Mucosa of descending colon (tissue), 3 donors: ENCODE results near the gene MMAB. TPM values are rescaled to one million over a fixed set of nuclear protein-coding genes. Genes with fewer than 3 reads are reported as not detected.

Source experiments
- ATAC-seq: fragments of 200-7000 bp; cut with Tn5 transposase; one replicate; pipeline ENCODE4 v1.9.1; 2020; ENCODE audit warnings: mild to moderate bottlenecking, moderate library complexity
- DNase-seq, 3 donors: peaks; one replicate each; pipeline ENCODE4 v3.0.0-alpha.2; 2020
- H3K36me3 ChIP-seq: fragments of 200-600 bp; one replicate; pipeline ENCODE4 v1.8.0; 2021; ENCODE audit warnings: low read depth, mild to moderate bottlenecking
- H3K4me1 ChIP-seq: fragments of 200-600 bp; one replicate; pipeline ENCODE4 v1.8.0; 2021; ENCODE audit warnings: low read depth, mild to moderate bottlenecking
- H3K4me3 ChIP-seq: fragments of 200-600 bp; one replicate; pipeline ENCODE4 v1.8.0; 2021; ENCODE audit warnings: mild to moderate bottlenecking
- H3K9me3 ChIP-seq: fragments of 200-600 bp; one replicate; pipeline ENCODE4 v1.8.0; 2021; ENCODE audit warnings: mild to moderate bottlenecking
- intact Hi-C, 2 donors: fragments of 100-400 bp; cut with DNase I in 1 of 2; cut with micrococcal nuclease in 1 of 2; formaldehyde crosslinking; loops; one replicate each; pipeline versions ENCODE4 v1.11.0 to v1.11.1; 2022; cut with DNase I, micrococcal nuclease
- total RNA-seq, 3 donors: library from RNA; stranded (reverse); fragmentation: NEBNext Ultra II Directional in 2 of 3; extraction: Animal tissue kit (Norgen Biotek cat#: 25700) in 2 of 3; gene quantifications; one replicate each; pipeline versions ENCODE4 v1.2.1 to v1.2.4, GENCODE V29; 2021 to 2023
- TF ChIP-seq, protein P1 (sequence below): fragments of 200-600 bp; IDR thresholded peaks from one replicate; pipeline ENCODE4 v1.8.0; 2022; ENCODE audit warnings: antibody characterized with exemption, mild to moderate bottlenecking
- donor health status: DM: no; HTN: no; CAD: no; lungs with moderate emphysema.
- donor health status: DM: no; HTN: no; CAD: no.
- donor health status: DM: no; HTN: yes; CAD: no.

The MMAB gene
- total RNA-seq, 3 donors from 2014 or later, result 29.9 to 45.5 (median 42.0) TPM

DNA sequence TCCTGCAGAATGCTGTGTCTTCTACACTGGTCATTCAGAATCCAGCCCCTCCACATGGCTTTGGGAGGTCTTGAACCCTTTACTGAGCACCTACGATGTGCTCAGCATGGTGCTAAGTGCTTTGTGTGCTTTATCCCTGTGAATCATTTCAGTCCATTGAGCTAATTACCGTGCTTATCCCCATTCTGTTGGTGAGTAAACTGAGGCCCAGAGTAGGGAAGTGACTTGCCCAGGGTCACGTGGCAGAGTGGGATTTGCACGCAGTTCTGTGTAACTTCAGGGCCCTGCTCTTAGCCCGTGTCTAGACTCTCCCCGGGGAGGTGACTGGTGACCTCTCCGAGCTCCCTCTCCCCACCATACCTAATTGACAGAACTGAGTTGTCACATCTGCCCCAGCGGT lies 27.7 kb upstream of the MMAB start:
- no peaks in the 10 kb centered on the region for H3K4me1 ChIP-seq
- TF ChIP-seq, protein P1, sequence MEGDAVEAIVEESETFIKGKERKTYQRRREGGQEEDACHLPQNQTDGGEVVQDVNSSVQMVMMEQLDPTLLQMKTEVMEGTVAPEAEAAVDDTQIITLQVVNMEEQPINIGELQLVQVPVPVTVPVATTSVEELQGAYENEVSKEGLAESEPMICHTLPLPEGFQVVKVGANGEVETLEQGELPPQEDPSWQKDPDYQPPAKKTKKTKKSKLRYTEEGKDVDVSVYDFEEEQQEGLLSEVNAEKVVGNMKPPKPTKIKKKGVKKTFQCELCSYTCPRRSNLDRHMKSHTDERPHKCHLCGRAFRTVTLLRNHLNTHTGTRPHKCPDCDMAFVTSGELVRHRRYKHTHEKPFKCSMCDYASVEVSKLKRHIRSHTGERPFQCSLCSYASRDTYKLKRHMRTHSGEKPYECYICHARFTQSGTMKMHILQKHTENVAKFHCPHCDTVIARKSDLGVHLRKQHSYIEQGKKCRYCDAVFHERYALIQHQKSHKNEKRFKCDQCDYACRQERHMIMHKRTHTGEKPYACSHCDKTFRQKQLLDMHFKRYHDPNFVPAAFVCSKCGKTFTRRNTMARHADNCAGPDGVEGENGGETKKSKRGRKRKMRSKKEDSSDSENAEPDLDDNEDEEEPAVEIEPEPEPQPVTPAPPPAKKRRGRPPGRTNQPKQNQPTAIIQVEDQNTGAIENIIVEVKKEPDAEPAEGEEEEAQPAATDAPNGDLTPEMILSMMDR, result no peak
- intact Hi-C loops, result no loop called here

GRCh38 chr12:109600481-109600880 lies 27.2 kb upstream of the MMAB start:
- no peak for DNase-seq
- intact Hi-C loops, result no loop called here

More for the DNA sequence above, 27.7 kb upstream of the MMAB start:
- Histone ChIP-seq H3K4me3 (no peak overlapping the region), H3K36me3 (no peaks in the 10 kb centered on the region), H3K9me3 (no peaks in the 10 kb centered on the region)
- no peak for ATAC-seq
- DNase-seq, result no peak

GRCh38 chr12:109599087-109599486 lies 25.8 kb upstream of the MMAB start:
- Histone ChIP-seq H3K36me3 (no peaks in the 10 kb centered on the region), H3K4me3 (no peak overlapping the region), H3K9me3 (no peaks in the 10 kb centered on the region), H3K4me1 (no peaks in the 10 kb centered on the region)
- TF ChIP-seq, protein P1, result no peak
- intact Hi-C loops, result loop anchor here (5.0 kb wide), 2 partner anchors 173 to 178 kb away; no protein-coding TSS in a partner anchor
- ATAC-seq (no peak), DNase-seq (no peak)

More at GRCh38 chr12:109600481-109600880, 27.2 kb upstream of the MMAB start:
- Histone ChIP-seq H3K9me3 (no peaks in the 10 kb centered on the region), H3K4me1 (no peaks in the 10 kb centered on the region), H3K36me3 (no peaks in the 10 kb centered on the region), H3K4me3 (no peak overlapping the region)
- no peak for ATAC-seq
- TF ChIP-seq, protein P1, result no peak

DNA sequence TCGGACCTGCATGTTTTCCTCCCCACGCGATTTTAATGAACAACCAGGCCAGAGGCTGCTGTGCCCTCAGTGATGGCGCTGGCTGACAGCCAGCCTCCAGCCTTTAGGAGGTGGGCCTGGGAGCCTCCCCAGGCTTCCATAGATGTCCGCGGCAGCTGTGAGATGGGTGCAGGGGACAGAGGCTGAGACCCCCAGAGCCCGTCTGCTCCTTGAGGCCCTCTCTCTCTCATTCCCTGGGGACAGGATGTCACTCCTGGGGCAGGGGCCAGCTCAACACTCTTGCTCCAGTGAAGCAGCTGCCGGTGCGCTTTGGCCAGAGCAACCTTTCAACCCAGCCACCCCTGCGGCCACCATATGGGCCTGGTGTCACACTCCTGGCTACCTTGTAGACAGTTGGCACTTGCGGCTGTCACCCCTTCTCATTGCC lies 25.1 kb upstream of the MMAB start:
- ATAC-seq, result no peak
- TF ChIP-seq, protein P1, result no peak
- Histone ChIP-seq H3K36me3 (no peaks in the 10 kb centered on the region), H3K4me1 (no peaks in the 10 kb centered on the region), H3K4me3 (no peak overlapping the region), H3K9me3 (no peaks in the 10 kb centered on the region)
- no peak for DNase-seq
- intact Hi-C loops, result loop anchor here (5.0 kb wide), 2 partner anchors 174 to 179 kb away; no protein-coding TSS in a partner anchor

DNA sequence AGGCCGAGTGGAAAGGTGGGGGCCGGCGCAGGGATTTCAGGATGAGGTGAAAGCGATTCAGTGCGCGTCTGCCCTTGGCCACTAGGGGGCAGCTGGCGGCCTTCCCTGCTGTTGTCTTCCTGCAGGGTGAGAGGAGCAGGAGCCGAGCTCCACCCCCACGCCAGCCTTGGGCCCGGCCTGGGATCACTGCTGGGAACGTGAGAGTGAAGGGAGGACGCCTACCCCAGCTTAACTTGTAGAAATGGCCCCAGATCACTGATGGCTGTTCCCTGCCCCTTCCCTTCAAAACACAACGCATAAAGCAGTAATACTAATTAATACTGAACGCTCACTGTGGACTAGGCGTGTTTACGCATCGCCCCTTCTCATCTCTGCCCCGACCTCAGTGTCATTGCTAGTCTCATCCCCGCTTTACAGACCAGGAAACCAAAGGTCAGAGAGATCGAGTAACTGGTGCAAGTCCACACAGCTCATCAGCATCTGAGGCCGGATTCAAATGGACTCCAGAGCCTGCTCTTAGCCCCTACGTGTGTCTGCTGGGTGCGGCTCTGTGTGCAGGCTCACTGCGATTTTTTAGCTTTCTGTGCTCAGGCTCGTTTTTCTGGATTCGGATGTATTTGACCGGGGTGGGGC lies 24.6 kb upstream of the MMAB start:
- no peaks in the 10 kb centered on the region for H3K36me3 ChIP-seq
- peak; percentile 98 for ATAC-seq
- H3K4me3 ChIP-seq, result no peak overlapping the region
- TF ChIP-seq, protein P1, result peak; percentile 95
- H3K4me1 ChIP-seq, result no peaks in the 10 kb centered on the region
- no peaks in the 10 kb centered on the region for H3K9me3 ChIP-seq
- intact Hi-C loops, result loop anchor here (5.0 kb wide), 2 partner anchors 174 to 179 kb away; no protein-coding TSS in a partner anchor
- DNase-seq, result peak; percentile 83 to 88 (median 86)
